Measurements from ENCODE around the gene RNF111. TPM values are rescaled to one million over a fixed set of nuclear protein-coding genes. Genes with fewer than 3 reads are reported as not detected.

Gene RNF111
- total and polyA plus RNA-seq, 2 donors (not counting 1 experiment from before 2014, with no cell fraction given), result 19.3 to 20.9 TPM

- DNase-seq (ENCODE audit: low read depth in 2 of 2), result no peak
- no peak for TF ChIP-seq CTCF (conservative IDR thresholded peaks at IDR 0.05 in 1 of 2, IDR thresholded peaks at IDR 0.05 in 1 of 2; ENCODE audit: low read depth in 1 of 2, low read length in 2 of 2)
- TF ChIP-seq EZH2 (IDR thresholded peaks at IDR 0.05; ENCODE audit: low read length, missing control alignments), result no peak
- peaks cover 4% of the 10 kb centered on the region for H3K36me3 ChIP-seq (ENCODE audit: control insufficient read depth, insufficient read depth, low read length)
- no peaks in the 10 kb centered on the region for H3K9me3 ChIP-seq (ENCODE audit: control insufficient read depth, insufficient read depth, low read depth, low read length)
- H3K9ac ChIP-seq (ENCODE audit: insufficient read depth, low read length), result no peak overlapping the region
- H4K20me1 ChIP-seq (ENCODE audit: control insufficient read depth, extremely low read depth, insufficient read depth, low read length), result no peaks in the 10 kb centered on the region
- H3K4me2 ChIP-seq (ENCODE audit: extremely low read depth, insufficient read depth, low read length), result no peak overlapping the region
- H3K27ac ChIP-seq (ENCODE audit: insufficient read depth, low read length), result no peak overlapping the region
- no peaks in the 10 kb centered on the region for H3K4me1 ChIP-seq (ENCODE audit: control insufficient read depth, extremely low read depth, insufficient read depth, low read length)
- no peaks in the 10 kb centered on the region for H3K27me3 ChIP-seq (ENCODE audit: control insufficient read depth, insufficient read depth, low read length)
- H2AFZ ChIP-seq (ENCODE audit: low read length), result no peak overlapping the region
- no peaks in the 10 kb centered on the region for H3K79me2 ChIP-seq (ENCODE audit: control insufficient read depth, insufficient read depth, low read length)
- H3K4me3 ChIP-seq (replicated peaks in 1 of 4; ENCODE audit: control extremely low read depth in 1 of 4, insufficient read depth in 1 of 4, low read depth in 3 of 4, low read length in 4 of 4), result no peak overlapping the region
These were observed 106.6 kb downstream of the RNF111 start for GRCh38 chr15:59094077-59094476.

DNA sequence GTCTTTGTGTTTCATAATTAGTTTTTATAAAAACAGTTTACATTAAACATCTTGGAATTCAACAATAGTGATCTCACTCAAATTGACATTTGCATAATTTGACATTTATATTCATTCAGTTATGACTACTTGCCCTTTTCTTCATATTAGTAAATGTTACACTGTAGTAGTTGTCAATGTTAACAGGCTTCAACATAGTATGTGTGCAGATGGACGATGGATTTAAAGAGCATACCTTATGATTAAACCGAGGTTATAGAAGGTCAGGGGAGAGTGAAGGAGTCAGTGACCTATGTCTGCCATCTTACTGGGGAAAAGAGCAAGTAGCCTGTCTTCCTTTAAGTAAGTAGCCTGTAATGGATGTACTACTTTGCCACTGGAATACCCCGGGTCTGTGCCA lies 109.0 kb downstream of the RNF111 start:
- H3K4me2 ChIP-seq (ENCODE audit: extremely low read depth, insufficient read depth, low read length), result no peak overlapping the region
- peaks cover 4% of the 10 kb centered on the region for H3K36me3 ChIP-seq (ENCODE audit: control insufficient read depth, insufficient read depth, low read length)
- no peaks in the 10 kb centered on the region for H3K79me2 ChIP-seq (ENCODE audit: control insufficient read depth, insufficient read depth, low read length)
- H3K27me3 ChIP-seq (ENCODE audit: control insufficient read depth, insufficient read depth, low read length), result no peaks in the 10 kb centered on the region
- H3K4me1 ChIP-seq (ENCODE audit: control insufficient read depth, extremely low read depth, insufficient read depth, low read length), result no peaks in the 10 kb centered on the region
- H2AFZ ChIP-seq (ENCODE audit: low read length), result no peak overlapping the region
- H3K9me3 ChIP-seq (ENCODE audit: control insufficient read depth, insufficient read depth, low read depth, low read length), result no peaks in the 10 kb centered on the region
- no peak overlapping the region for H3K4me3 ChIP-seq (replicated peaks in 1 of 4; ENCODE audit: control extremely low read depth in 1 of 4, insufficient read depth in 1 of 4, low read depth in 3 of 4, low read length in 4 of 4)
- H4K20me1 ChIP-seq (ENCODE audit: control insufficient read depth, extremely low read depth, insufficient read depth, low read length), result no peaks in the 10 kb centered on the region
- H3K27ac ChIP-seq (ENCODE audit: insufficient read depth, low read length), result no peak overlapping the region
- no peak for TF ChIP-seq EZH2 (IDR thresholded peaks at IDR 0.05; ENCODE audit: low read length, missing control alignments)
- TF ChIP-seq CTCF (conservative IDR thresholded peaks at IDR 0.05 in 1 of 2, IDR thresholded peaks at IDR 0.05 in 1 of 2; ENCODE audit: low read depth in 1 of 2, low read length in 2 of 2), result no peak
- no peak for DNase-seq (ENCODE audit: low read depth in 2 of 2)
- no peak overlapping the region for H3K9ac ChIP-seq (ENCODE audit: insufficient read depth, low read length)

DNA sequence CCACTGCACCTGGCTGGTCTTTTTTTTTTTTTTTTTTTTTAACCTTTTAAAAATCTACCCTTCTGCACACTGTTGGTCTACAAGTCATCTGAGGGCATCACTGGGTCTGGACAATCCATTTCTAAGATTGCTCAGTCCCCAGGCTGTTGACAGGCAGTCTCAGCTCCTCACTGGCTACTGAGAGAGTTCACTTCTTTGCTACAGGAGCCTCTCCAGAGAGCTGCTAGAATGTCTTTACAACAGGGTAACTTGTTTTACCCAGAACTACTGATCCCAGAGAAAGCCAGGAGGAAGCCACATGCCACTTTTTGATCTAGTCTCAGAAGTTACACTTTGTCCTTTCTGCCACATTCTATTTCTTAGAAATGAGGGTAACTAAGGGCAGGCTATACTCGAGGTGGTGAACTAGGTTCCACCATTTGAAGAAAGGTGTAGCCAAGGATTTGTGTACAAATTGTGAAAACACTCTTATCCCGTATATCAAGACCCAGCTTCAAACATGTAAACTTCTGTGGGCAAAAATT lies 111.8 kb downstream of the RNF111 start:
- no peak overlapping the region for H3K9ac ChIP-seq (ENCODE audit: insufficient read depth, low read length)
- H4K20me1 ChIP-seq (ENCODE audit: control insufficient read depth, extremely low read depth, insufficient read depth, low read length), result no peaks in the 10 kb centered on the region
- H3K9me3 ChIP-seq (ENCODE audit: control insufficient read depth, insufficient read depth, low read depth, low read length), result no peaks in the 10 kb centered on the region
- no peak overlapping the region for H3K27ac ChIP-seq (ENCODE audit: insufficient read depth, low read length)
- DNase-seq (ENCODE audit: low read depth in 2 of 2), result no peak
- no peaks in the 10 kb centered on the region for H3K4me1 ChIP-seq (ENCODE audit: control insufficient read depth, extremely low read depth, insufficient read depth, low read length)
- no peak overlapping the region for H3K4me2 ChIP-seq (ENCODE audit: extremely low read depth, insufficient read depth, low read length)
- no peak overlapping the region for H3K4me3 ChIP-seq (replicated peaks in 1 of 4; ENCODE audit: control extremely low read depth in 1 of 4, insufficient read depth in 1 of 4, low read depth in 3 of 4, low read length in 4 of 4)
- no peak overlapping the region for H2AFZ ChIP-seq (ENCODE audit: low read length)
- H3K79me2 ChIP-seq (ENCODE audit: control insufficient read depth, insufficient read depth, low read length), result no peaks in the 10 kb centered on the region
- no peak for TF ChIP-seq EZH2 (IDR thresholded peaks at IDR 0.05; ENCODE audit: low read length, missing control alignments)
- no peak for TF ChIP-seq CTCF (conservative IDR thresholded peaks at IDR 0.05 in 1 of 2, IDR thresholded peaks at IDR 0.05 in 1 of 2; ENCODE audit: low read depth in 1 of 2, low read length in 2 of 2)
- no peaks in the 10 kb centered on the region for H3K27me3 ChIP-seq (ENCODE audit: control insufficient read depth, insufficient read depth, low read length)
- peaks cover 2% of the 10 kb centered on the region for H3K36me3 ChIP-seq (ENCODE audit: control insufficient read depth, insufficient read depth, low read length)

Data from fibroblast of lung (primary cell).